ENCODE results near the gene HELLS. TPM values are rescaled to one million over a fixed set of nuclear protein-coding genes. Genes with fewer than 3 reads are reported as not detected.

HELLS gene
- total RNA-seq, 1 experiment from 2014 or later: 64.4 TPM

DNA sequence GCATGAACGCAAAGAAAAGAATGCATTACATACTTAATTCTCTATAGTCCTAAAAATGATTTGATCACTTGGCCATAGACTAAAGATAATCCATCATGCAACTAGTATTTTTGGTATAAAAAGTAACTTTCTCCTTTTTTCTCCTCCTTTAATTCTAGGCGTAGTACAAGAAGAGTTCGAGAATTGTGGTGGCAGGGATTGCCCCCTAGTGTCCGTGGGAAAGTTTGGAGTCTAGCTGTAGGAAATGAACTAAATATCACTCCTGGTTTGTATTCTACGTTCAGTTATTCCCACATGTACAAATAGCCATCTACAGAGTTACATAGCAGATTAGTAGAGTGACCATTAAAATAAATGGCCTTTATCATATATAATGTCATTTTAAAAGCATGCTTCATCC lies 45.5 kb upstream of the HELLS start:
- Histone ChIP-seq H3F3A (ENCODE audit: insufficient read depth, low read depth) (no peaks in the 10 kb centered on the region; the same call in 1 of the 2 replicates), H4K20me1 (ENCODE audit: insufficient read depth) (no peaks in the 10 kb centered on the region), H3K27me3 (ENCODE audit: insufficient read depth, low read depth) (no peaks in the 10 kb centered on the region), H3K79me2 (ENCODE audit: low read depth) (no peaks in the 10 kb centered on the region), H3K27ac (no peak overlapping the region), H3K36me3 (ENCODE audit: low read depth) (no peaks in the 10 kb centered on the region), H2AFZ (no peak overlapping the region), H3K9me3 (ENCODE audit: insufficient read depth, low read depth) (no peaks in the 10 kb centered on the region), H3K4me1 (replicated peaks; ENCODE audit: insufficient read depth) (no peaks in the 10 kb centered on the region), H3K4me2 (no peak overlapping the region), H3K9me2 (ENCODE audit: insufficient read depth) (no peaks in the 10 kb centered on the region), H3K4me3 (no peak overlapping the region)
- no TSS peak for BruUV-seq (replicated peaks)
- intact Hi-C loops (cut with micrococcal nuclease; ENCODE audit: unreplicated experiment): no loop called here
- CTCF ChIA-PET: no interaction called here
- POLR2A ChIA-PET (ENCODE audit: unreplicated experiment): no interaction called here
- TF ChIP-seq, protein P1, sequence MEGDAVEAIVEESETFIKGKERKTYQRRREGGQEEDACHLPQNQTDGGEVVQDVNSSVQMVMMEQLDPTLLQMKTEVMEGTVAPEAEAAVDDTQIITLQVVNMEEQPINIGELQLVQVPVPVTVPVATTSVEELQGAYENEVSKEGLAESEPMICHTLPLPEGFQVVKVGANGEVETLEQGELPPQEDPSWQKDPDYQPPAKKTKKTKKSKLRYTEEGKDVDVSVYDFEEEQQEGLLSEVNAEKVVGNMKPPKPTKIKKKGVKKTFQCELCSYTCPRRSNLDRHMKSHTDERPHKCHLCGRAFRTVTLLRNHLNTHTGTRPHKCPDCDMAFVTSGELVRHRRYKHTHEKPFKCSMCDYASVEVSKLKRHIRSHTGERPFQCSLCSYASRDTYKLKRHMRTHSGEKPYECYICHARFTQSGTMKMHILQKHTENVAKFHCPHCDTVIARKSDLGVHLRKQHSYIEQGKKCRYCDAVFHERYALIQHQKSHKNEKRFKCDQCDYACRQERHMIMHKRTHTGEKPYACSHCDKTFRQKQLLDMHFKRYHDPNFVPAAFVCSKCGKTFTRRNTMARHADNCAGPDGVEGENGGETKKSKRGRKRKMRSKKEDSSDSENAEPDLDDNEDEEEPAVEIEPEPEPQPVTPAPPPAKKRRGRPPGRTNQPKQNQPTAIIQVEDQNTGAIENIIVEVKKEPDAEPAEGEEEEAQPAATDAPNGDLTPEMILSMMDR (conservative IDR thresholded peaks at IDR 0.05): peak; percentile 33; the same call in 1 of the 2 replicates
- TF ChIP-seq EZH2 (IDR thresholded peaks at IDR 0.05; ENCODE audit: low read depth): no peak
- no peak for DNase-seq

- H4K20me1 ChIP-seq (ENCODE audit: insufficient read depth): no peaks in the 10 kb centered on the region
- no peaks in the 10 kb centered on the region for H3K9me2 ChIP-seq (ENCODE audit: insufficient read depth)
- H3K27ac ChIP-seq: no peak overlapping the region
- intact Hi-C loops (cut with micrococcal nuclease; ENCODE audit: unreplicated experiment): no loop called here
- no peaks in the 10 kb centered on the region for H3K36me3 ChIP-seq (ENCODE audit: low read depth)
- H3K4me3 ChIP-seq: no peak overlapping the region
- no peaks in the 10 kb centered on the region for H3F3A ChIP-seq (ENCODE audit: insufficient read depth, low read depth)
- no peak overlapping the region for H2AFZ ChIP-seq
- ChIA-PET POLR2A (ENCODE audit: unreplicated experiment) (no interaction called here), CTCF (no interaction called here)
- no peak for DNase-seq
- no TSS peak for BruUV-seq (replicated peaks)
- no peaks in the 10 kb centered on the region for H3K9me3 ChIP-seq (ENCODE audit: insufficient read depth, low read depth)
- TF ChIP-seq EZH2 (IDR thresholded peaks at IDR 0.05; ENCODE audit: low read depth): no peak
- TF ChIP-seq, protein P1 (conservative IDR thresholded peaks at IDR 0.05): no peak
- no peaks in the 10 kb centered on the region for H3K27me3 ChIP-seq (ENCODE audit: insufficient read depth, low read depth)
- no peaks in the 10 kb centered on the region for H3K79me2 ChIP-seq (ENCODE audit: low read depth)
- H3K4me1 ChIP-seq (replicated peaks; ENCODE audit: insufficient read depth): no peaks in the 10 kb centered on the region
- no peak overlapping the region for H3K4me2 ChIP-seq
Observed at GRCh38 chr10:94521276-94522250, 24.0 kb upstream of the HELLS start.

GRCh38 chr10:94524146-94524545 lies 21.4 kb upstream of the HELLS start:
- BruUV-seq (replicated peaks): no TSS peak
- H3K79me2 ChIP-seq (ENCODE audit: low read depth): no peaks in the 10 kb centered on the region
- no peaks in the 10 kb centered on the region for H4K20me1 ChIP-seq (ENCODE audit: insufficient read depth)
- H2AFZ ChIP-seq: no peak overlapping the region
- H3K4me1 ChIP-seq (replicated peaks; ENCODE audit: insufficient read depth): no peaks in the 10 kb centered on the region
- ChIA-PET POLR2A (ENCODE audit: unreplicated experiment) (interaction anchor here (0.6 kb wide), 1 partner anchor 630 kb away, joined by 3 read pairs; no protein-coding TSS in a partner anchor), CTCF (no interaction called here)
- H3F3A ChIP-seq (ENCODE audit: insufficient read depth, low read depth): no peaks in the 10 kb centered on the region
- H3K4me3 ChIP-seq: no peak overlapping the region
- intact Hi-C loops (cut with micrococcal nuclease; ENCODE audit: unreplicated experiment): no loop called here
- H3K36me3 ChIP-seq (ENCODE audit: low read depth): no peaks in the 10 kb centered on the region
- H3K9me3 ChIP-seq (ENCODE audit: insufficient read depth, low read depth): no peaks in the 10 kb centered on the region
- DNase-seq: no peak
- no peak overlapping the region for H3K27ac ChIP-seq
- H3K27me3 ChIP-seq (ENCODE audit: insufficient read depth, low read depth): no peaks in the 10 kb centered on the region
- H3K9me2 ChIP-seq (ENCODE audit: insufficient read depth): no peaks in the 10 kb centered on the region
- TF ChIP-seq EZH2 (IDR thresholded peaks at IDR 0.05; ENCODE audit: low read depth): no peak
- TF ChIP-seq, protein P1 (conservative IDR thresholded peaks at IDR 0.05): no peak
- no peak overlapping the region for H3K4me2 ChIP-seq

Measured in PC-9 (cell line).